OCI-LY7 (cell line): Measurements from ENCODE around the gene DOCK4.

ENCODE experiments used
- EZH2phosphoT487 ChIP-seq: fragments of 200-600 bp; sonication (generic); IDR thresholded peaks from 2 replicates; pipeline ENCODE4 v1.6.1; 2018; ENCODE audit warnings: low read depth, borderline replicate concordance, mild to moderate bottlenecking, mixed run types, antibody characterized with exemption, low read length, moderate library complexity, mixed read lengths
- TF ChIP-seq, protein P1 (sequence below): fragments of 200-600 bp; sonication (generic); conservative IDR thresholded peaks from 2 replicates; pipeline ENCODE4 v1.5.1; 2014; ENCODE audit warnings: mild to moderate bottlenecking, antibody characterized with exemption, low read length, moderate library complexity, mixed read lengths

DNA sequence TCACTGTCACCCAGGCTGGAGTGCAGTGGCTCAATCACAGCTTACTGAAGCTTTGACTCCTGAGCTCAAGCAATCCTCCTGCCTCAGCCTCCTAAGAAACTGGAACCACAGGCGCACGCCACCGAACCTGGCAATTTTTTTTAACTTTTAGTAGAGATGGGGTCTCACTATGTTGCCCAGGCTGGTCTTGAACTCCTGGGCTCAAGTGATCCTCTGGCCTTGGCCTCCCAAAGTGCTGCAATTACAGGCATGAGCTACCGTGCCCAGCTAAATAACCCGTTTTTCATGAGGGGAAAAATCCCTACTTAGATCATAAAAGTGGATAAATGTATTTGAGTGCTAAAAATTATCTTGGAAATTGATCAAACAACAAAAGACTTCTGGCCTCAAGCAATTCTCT, 443.4 kb downstream of the DOCK4 start:
- TF ChIP-seq, protein P1, sequence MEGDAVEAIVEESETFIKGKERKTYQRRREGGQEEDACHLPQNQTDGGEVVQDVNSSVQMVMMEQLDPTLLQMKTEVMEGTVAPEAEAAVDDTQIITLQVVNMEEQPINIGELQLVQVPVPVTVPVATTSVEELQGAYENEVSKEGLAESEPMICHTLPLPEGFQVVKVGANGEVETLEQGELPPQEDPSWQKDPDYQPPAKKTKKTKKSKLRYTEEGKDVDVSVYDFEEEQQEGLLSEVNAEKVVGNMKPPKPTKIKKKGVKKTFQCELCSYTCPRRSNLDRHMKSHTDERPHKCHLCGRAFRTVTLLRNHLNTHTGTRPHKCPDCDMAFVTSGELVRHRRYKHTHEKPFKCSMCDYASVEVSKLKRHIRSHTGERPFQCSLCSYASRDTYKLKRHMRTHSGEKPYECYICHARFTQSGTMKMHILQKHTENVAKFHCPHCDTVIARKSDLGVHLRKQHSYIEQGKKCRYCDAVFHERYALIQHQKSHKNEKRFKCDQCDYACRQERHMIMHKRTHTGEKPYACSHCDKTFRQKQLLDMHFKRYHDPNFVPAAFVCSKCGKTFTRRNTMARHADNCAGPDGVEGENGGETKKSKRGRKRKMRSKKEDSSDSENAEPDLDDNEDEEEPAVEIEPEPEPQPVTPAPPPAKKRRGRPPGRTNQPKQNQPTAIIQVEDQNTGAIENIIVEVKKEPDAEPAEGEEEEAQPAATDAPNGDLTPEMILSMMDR: no peak
- no peak for TF ChIP-seq EZH2phosphoT487
